MCF 10A (cell line): ENCODE results near the gene GIMAP8. TPM values are rescaled to one million over a fixed set of nuclear protein-coding genes. Genes with fewer than 3 reads are reported as not detected.

Experiments
- BruUV-seq: library from RNA; stranded (reverse); fragments of 400-500 nt; replicated peaks from 2 replicates; lab custom pipeline; 2021; lab: Mats Ljungman, UMichigan
- CTCF ChIA-PET: fragments of 300-600 bp; sonication (Branson Sonifier 250); formaldehyde crosslinking; extraction: SDS; loops from one replicate; lab custom pipeline; 2021; ENCODE audit warnings: antibody characterized with exemption, inconsistent platforms; lab: Yijun Ruan, JAX
- POLR2A ChIA-PET: fragments of 300-600, 350-650 bp; sonication (Branson Sonifier 250); formaldehyde crosslinking; extraction: SDS; loops from one replicate; lab custom pipeline; 2020; ENCODE audit warnings: antibody characterized with exemption, inconsistent platforms; lab: Yijun Ruan, JAX
- DNase-seq: peaks from one replicate; pipeline ENCODE4 v3.0.0-alpha.2; 2018; ENCODE audit not compliant: unreplicated experiment
- H3K27ac Mint-ChIP-seq: one replicate; pipeline ENCODE4 v1.8.0; 2022; ENCODE audit warnings: mild to moderate bottlenecking, low read depth, mixed read lengths; ENCODE audit not compliant: unreplicated experiment
- H3K27me3 Mint-ChIP-seq: one replicate; pipeline ENCODE4 v1.8.0; 2022; ENCODE audit warnings: mixed read lengths; ENCODE audit not compliant: insufficient read depth, unreplicated experiment
- H3K36me3 Mint-ChIP-seq: one replicate; pipeline ENCODE4 v1.8.0; 2022; ENCODE audit warnings: mild to moderate bottlenecking, moderate library complexity, mixed read lengths; ENCODE audit not compliant: insufficient read depth, unreplicated experiment
- H3K4me1 Mint-ChIP-seq: one replicate; pipeline ENCODE4 v1.8.0; 2022; ENCODE audit warnings: mixed read lengths; ENCODE audit not compliant: insufficient read depth, unreplicated experiment
- H3K4me3 Mint-ChIP-seq: one replicate; pipeline ENCODE4 v1.8.0; 2022; ENCODE audit warnings: mild to moderate bottlenecking, moderate library complexity, mixed read lengths; ENCODE audit not compliant: unreplicated experiment
- H3K9me3 Mint-ChIP-seq: one replicate; pipeline ENCODE4 v1.8.0; 2022; ENCODE audit warnings: mixed read lengths; ENCODE audit not compliant: unreplicated experiment
- CTCF ChIP-seq: fragments of 200-600 bp; IDR thresholded peaks from one replicate; pipeline ENCODE4 v1.8.0; 2022; ENCODE audit warnings: antibody characterized with exemption, mild to moderate bottlenecking; ENCODE audit not compliant: unreplicated experiment
- intact Hi-C: fragments of 100-400 bp; cut with micrococcal nuclease; formaldehyde crosslinking; loops from 2 replicates; pipeline ENCODE4 v1.14.1; 2022
- total RNA-seq: library from RNA; stranded (reverse); gene quantifications from 2 replicates; pipeline ENCODE4 v1.2.3, GENCODE V29; 2022

The GIMAP8 gene
- total RNA-seq, 1 experiment from 2014 or later = not detected

GRCh38 chr7:150404172-150404804 is 46.1 kb upstream of the GIMAP8 start:
- TF ChIP-seq CTCF = no peak
- peaks cover 28% of the 10 kb centered on the region for H3K4me1 Mint-ChIP-seq
- H3K27me3 Mint-ChIP-seq = no peaks in the 10 kb centered on the region
- H3K4me3 Mint-ChIP-seq = peak overlapping the region; percentile 74
- no peaks in the 10 kb centered on the region for H3K9me3 Mint-ChIP-seq
- H3K27ac Mint-ChIP-seq = no peak overlapping the region
- intact Hi-C loops = no loop called here
- no peak for DNase-seq
- ChIA-PET POLR2A (interaction anchor here (0.9 to 1.3 kb wide), 3 partner anchors 24 to 37 kb away, joined by 3 to 6 read pairs (median 5); no protein-coding TSS in a partner anchor), CTCF (interaction anchor here (0.5 to 2.0 kb wide), 8 partner anchors 13 to 675 kb away, joined by 3 to 11 read pairs (median 4); no protein-coding TSS in a partner anchor)
- H3K36me3 Mint-ChIP-seq = peaks cover 8% of the 10 kb centered on the region
- BruUV-seq = TSS peak; percentile 31

- Mint-ChIP-seq H3K4me3 (peak overlapping the region; percentile 74), H3K4me1 (peaks cover 24% of the 10 kb centered on the region), H3K27ac (peak overlapping the region; percentile 23), H3K27me3 (no peaks in the 10 kb centered on the region), H3K36me3 (peaks cover 1% of the 10 kb centered on the region), H3K9me3 (no peaks in the 10 kb centered on the region)
- intact Hi-C loops = loop anchor here (1.0 kb wide), 1 partner anchor 26 kb away; the partner anchor contains the start of gene ZNF775
- no peak for TF ChIP-seq CTCF
- ChIA-PET CTCF (interaction anchor here (0.6 to 2.0 kb wide), 11 partner anchors 12 to 754 kb away, joined by 3 to 11 read pairs (median 4); no protein-coding TSS in a partner anchor), POLR2A (interaction anchor here (0.8 to 1.3 kb wide), 5 partner anchors 25 to 37 kb away, joined by 3 to 6 read pairs (median 5); no protein-coding TSS in a partner anchor)
- BruUV-seq = no TSS peak
- DNase-seq = peak; percentile 59
Measured at GRCh38 chr7:150404805-150405583, 45.4 kb upstream of the GIMAP8 start.

- no peak for DNase-seq
- ChIA-PET CTCF (interaction anchor here (0.5 to 2.0 kb wide), 10 partner anchors 12 to 753 kb away, joined by 3 to 11 read pairs (median 3); no protein-coding TSS in a partner anchor), POLR2A (interaction anchor here (0.8 to 1.3 kb wide), 3 partner anchors 28 to 37 kb away, joined by 3 to 6 read pairs (median 3); no protein-coding TSS in a partner anchor)
- H3K4me1 Mint-ChIP-seq = peaks cover 16% of the 10 kb centered on the region
- no peaks in the 10 kb centered on the region for H3K27me3 Mint-ChIP-seq
- H3K27ac Mint-ChIP-seq = peak overlapping the region; percentile 25
- H3K36me3 Mint-ChIP-seq = no peaks in the 10 kb centered on the region
- H3K4me3 Mint-ChIP-seq = peak overlapping the region; percentile 74
- no peaks in the 10 kb centered on the region for H3K9me3 Mint-ChIP-seq
- intact Hi-C loops = loop anchor here (1.0 kb wide), 1 partner anchor 26 kb away; the partner anchor contains the start of gene ZNF775
- no TSS peak for BruUV-seq
- TF ChIP-seq CTCF = peak; percentile 7
Measured at GRCh38 chr7:150405584-150406311, 44.7 kb upstream of the GIMAP8 start.
